Measurements from ENCODE around the gene SLC26A3. TPM values are rescaled to one million over a fixed set of nuclear protein-coding genes. Genes with fewer than 3 reads are reported as not detected.

SLC26A3 gene
- not detected in 2 replicates for total RNA-seq (2021; fragmentation: NEBNext Ultra II Directional; extraction: Animal tissue kit (Norgen Biotek cat#: 25700))
- polyA plus RNA-seq (2011; rRNA removed), result not detected in 2 replicates
- polyA plus RNA-seq (2011; cell fraction: cytosol; rRNA removed), result not detected
- polyA plus RNA-seq (2011; cell fraction: nucleus; rRNA removed), result not detected
- polyA plus RNA-seq (2012, experiment 1 of 2), result not detected in 4 replicates
- not detected for polyA plus RNA-seq (2012, experiment 2 of 2)
- not detected for polyA plus RNA-seq (2013, experiment 1 of 2)
- not detected for polyA plus RNA-seq (2013, experiment 2 of 2)
- polyA minus RNA-seq (2011; rRNA and poly(A)+ RNA removed), result not detected in 2 replicates
- polyA minus RNA-seq (2011; cell fraction: cytosol; rRNA and poly(A)+ RNA removed), result not detected
- not detected for polyA minus RNA-seq (2011; cell fraction: nucleus; rRNA and poly(A)+ RNA removed)
- long read RNA-seq, experiment 1, result 0 reads
- long read RNA-seq, experiment 2, result 0 reads

- Histone ChIP-seq H3K14ac (ENCODE audit: insufficient read length) (no peak within 1 kb of the TSS), H3K79me1 (ENCODE audit: low read depth, low read length) (no peaks in the 10 kb centered on the region), H3K56ac (replicated peaks; ENCODE audit: insufficient read length, low read depth, low read length) (no peak within 1 kb of the TSS), H2AK5ac (ENCODE audit: low read depth, low read length) (no peak within 1 kb of the TSS), H3K27ac (ENCODE audit: low read depth, low read length) (no peak within 1 kb of the TSS), H3K18ac (ENCODE audit: extremely low read depth, low read length) (no peak within 1 kb of the TSS), H3K4me1 (replicated peaks in 1 of 4; ENCODE audit: control insufficient read depth in 3 of 4, insufficient read depth in 4 of 4, low read length in 3 of 4) (no peaks in the 10 kb centered on the region), H2BK15ac (ENCODE audit: low read length) (no peak within 1 kb of the TSS), H3K79me2 (ENCODE audit: control insufficient read depth in 1 of 2, insufficient read depth in 2 of 2, low read length in 2 of 2) (no peaks in the 10 kb centered on the region), H3K4ac (replicated peaks; ENCODE audit: insufficient read length, low read depth, low read length) (no peak within 1 kb of the TSS), H3K23ac (ENCODE audit: insufficient read length) (no peak within 1 kb of the TSS), H2BK20ac (ENCODE audit: low read length) (no peak within 1 kb of the TSS), H2BK5ac (ENCODE audit: low read depth, low read length) (no peak within 1 kb of the TSS), H3K23me2 (ENCODE audit: low read depth, low read length) (no peaks in the 10 kb centered on the region), H3K9ac (replicated peaks in 1 of 4; ENCODE audit: extremely low read depth in 1 of 4, low read depth in 3 of 4, low read length in 3 of 4) (no peak within 1 kb of the TSS), H2BK12ac (ENCODE audit: low read depth, low read length) (no peak within 1 kb of the TSS), H3K36me3 (ENCODE audit: control insufficient read depth in 2 of 4, insufficient read depth in 4 of 4, low read length in 3 of 4) (no peaks in the 10 kb centered on the region), H2AFZ (ENCODE audit: low read length) (no peak within 1 kb of the TSS), H4K91ac (replicated peaks; ENCODE audit: insufficient read length, low read length) (no peak within 1 kb of the TSS), H4K5ac (ENCODE audit: insufficient read length, low read depth, low read length) (no peak within 1 kb of the TSS), H4K20me1 (replicated peaks in 1 of 2; ENCODE audit: control insufficient read depth in 1 of 2, insufficient read depth in 2 of 2, low read length in 2 of 2) (no peaks in the 10 kb centered on the region), H3K27me3 (replicated peaks in 1 of 4; ENCODE audit: control insufficient read depth in 3 of 4, extremely low read depth in 1 of 4, insufficient read depth in 3 of 4, low read length in 3 of 4) (no peaks in the 10 kb centered on the region), H3K4me2 (ENCODE audit: insufficient read depth in 1 of 2, low read depth in 2 of 2, low read length in 2 of 2) (no peak within 1 kb of the TSS), H3K9me3 (ENCODE audit: insufficient read depth in 2 of 2, low read depth in 1 of 2, low read length in 1 of 2) (no peaks in the 10 kb centered on the region), H3K4me3 (ENCODE audit: extremely low read depth in 1 of 4, insufficient read depth in 2 of 4, low read depth in 3 of 4, low read length in 4 of 4) (no peak within 1 kb of the TSS), H2BK120ac (replicated peaks; ENCODE audit: low read depth, low read length) (no peak within 1 kb of the TSS), H4K8ac (ENCODE audit: extremely low read depth, insufficient read depth, low read length) (no peak within 1 kb of the TSS)
- TF ChIP-seq BRCA1 (IDR thresholded peaks at IDR 0.05; ENCODE audit: low read depth, low read length), result no peak
- FAIRE-seq (no peak), DNase-seq (ENCODE audit: low read depth in 1 of 2, low spot score in 2 of 2) (no peak)
- ChIA-PET POLR2A (ENCODE audit: partially characterized antibody) (no interaction called here), CTCF (ENCODE audit: partially characterized antibody) (no interaction called here)
- WGBS, 2 experiments (ENCODE audit: extremely low coverage in 1 of 2, insufficient coverage in 1 of 2, insufficient read length in 1 of 2, insufficient replicate concordance in 2 of 2, low coverage in 1 of 2, low lambda C conversion rate in 2 of 2, missing lambda C conversion rate in 1 of 2), result 89% methylated on average over 2 of the region's 2 CpGs; no CpG with 5 or more reads in 1 of the 2 experiments
Measured at GRCh38 chr7:107803009-107803610, at the start of gene SLC26A3. TSS of gene SLC26A3 (minus strand) at chr7:107803223. CDS start at chr7:107794509, 8,714 bp downstream.
